HG02642 (cell line): ENCODE results near the gene MPHOSPH9.

Experiments
- ATAC-seq: cut with Tn5 transposase; IDR thresholded peaks from one replicate; pipeline ENCODE4 v1.9.1; 2021; ENCODE audit warnings: mild to moderate bottlenecking; ENCODE audit not compliant: unreplicated experiment, poor library complexity

Gene MPHOSPH9

DNA sequence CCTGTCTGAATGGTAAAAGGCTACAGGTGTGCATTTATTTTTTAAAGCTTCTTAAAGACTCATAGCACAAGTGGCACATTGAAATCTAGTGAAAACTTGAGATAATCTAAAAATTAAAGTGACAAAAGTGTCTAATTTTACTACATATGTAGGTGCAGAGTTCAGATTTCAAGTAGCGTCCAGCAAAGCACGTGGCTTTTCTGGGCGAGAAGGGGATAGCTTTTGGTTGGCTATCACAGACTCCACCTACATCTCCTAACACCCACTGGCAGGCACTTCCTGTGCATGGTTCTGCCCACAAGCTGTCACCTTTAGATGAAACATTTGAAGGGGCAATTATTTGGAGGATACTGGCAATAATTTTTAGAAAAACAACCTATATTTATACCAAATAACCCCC, 80.1 kb downstream of the MPHOSPH9 start:
- ATAC-seq: no peak

DNA sequence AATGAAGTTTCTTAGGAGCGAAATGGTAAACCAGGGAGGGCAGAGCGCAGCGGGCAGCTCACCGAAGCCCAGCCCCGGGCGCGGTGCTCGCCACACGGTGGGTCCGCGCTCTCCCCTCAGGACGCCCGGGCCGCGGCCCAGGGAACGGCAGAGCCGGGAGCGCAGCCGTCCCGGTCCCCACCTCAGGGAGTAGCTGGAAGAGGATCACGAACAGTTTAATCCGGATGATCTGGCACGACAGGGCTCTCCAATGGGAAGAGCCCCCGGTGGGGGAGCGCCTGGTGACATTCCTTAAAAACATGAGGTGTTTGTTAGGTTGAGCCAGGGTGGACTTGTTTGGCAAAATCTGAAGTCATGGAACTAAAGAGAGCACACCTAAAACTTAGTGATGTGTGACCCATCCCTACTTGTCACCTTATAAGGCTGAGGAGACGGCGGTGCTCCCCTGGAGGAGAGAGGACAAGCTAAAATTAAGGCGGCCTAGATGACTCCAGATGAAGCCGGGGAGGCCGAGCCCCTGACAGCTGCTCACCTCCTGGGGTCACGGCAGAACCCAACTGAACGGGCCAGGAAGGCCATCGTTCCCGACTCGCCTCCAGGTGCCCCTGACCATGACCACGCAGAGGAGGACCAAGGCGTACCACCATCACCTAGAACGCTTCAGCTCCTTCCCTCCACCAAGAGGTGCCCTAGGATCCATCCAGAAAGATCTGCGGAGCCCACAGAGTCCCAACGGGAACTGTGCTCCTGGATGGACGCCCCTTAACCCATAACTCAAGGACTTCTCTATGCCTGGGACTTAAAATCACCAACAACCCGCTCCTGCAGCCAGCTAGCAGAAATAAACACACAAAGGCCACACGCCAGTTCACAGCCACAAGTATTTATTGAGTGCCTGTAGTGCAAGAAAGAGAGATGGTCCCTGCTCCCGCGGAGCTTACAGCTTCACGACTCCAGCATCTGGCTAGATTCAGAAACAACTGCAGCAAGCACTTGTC, 81.2 kb downstream of the MPHOSPH9 start:
- ATAC-seq: peak; percentile 6

DNA sequence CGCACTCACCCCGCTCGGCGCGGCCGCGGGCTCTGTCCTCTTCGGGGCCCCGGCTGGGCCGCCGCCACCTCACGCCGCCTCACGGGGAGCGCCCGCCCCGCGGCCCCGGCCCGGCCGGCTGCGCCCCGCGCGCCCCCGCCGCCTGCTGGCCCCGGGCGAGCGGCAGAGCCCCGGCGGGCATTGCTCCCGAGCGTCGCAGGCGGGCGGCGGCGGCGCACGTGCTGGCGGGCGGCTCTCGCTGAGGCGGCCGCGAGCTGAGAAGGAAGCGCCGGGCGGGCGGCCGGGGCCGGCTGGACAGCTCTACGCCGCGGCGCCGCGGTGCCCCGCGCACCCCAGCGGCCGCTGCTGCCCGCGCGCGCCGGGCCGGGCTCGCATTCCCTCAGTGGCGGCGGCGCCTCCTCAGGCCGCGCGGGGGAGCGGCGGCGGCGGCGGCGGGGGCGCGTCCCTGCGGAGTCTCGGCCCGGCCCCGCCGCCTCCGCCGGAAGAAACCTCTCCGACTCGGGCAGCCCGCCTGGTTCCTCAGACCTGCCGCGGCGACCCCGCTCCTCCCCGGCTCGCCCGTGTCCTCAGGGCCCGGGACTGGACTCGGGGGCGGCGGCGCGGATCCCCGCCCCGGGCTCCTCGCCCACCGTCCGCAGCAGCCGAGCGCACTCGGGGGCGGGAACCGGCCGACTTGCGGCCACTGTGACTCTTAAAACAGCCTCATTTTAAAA, 82.0 kb downstream of the MPHOSPH9 start, which contains the start of gene PITPNM2:
Gene PITPNM2, minus strand, starts transcription at position 347 of the 713 bp plus-strand sequence. CDS start 116,500 bp downstream, outside the sequence.
- ATAC-seq: peak; percentile 73

DNA sequence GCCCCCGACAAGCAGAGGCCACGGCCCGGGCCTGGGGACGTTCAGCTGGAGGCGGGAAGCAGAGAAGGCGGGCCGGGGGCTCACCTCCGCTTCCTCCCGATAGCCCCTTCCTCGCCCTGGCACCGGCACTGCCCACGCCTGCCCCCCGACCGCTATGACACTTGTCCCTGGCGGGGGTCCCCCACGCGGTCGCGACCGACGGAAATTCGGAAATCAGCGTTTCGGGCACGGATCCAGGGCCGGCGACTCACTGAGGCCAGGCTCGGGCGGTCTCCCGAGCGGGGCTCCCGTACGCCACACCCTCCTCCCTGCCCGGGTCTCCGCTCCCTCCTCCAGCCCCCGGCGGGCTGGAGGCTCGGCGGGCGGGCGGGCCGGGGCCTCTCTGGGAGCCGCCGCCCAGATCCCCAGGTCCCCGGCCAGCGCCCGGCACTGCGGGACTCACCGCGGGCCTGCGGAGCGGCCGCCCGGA, 82.6 kb downstream of the MPHOSPH9 start:
- peak; percentile 20 for ATAC-seq

DNA sequence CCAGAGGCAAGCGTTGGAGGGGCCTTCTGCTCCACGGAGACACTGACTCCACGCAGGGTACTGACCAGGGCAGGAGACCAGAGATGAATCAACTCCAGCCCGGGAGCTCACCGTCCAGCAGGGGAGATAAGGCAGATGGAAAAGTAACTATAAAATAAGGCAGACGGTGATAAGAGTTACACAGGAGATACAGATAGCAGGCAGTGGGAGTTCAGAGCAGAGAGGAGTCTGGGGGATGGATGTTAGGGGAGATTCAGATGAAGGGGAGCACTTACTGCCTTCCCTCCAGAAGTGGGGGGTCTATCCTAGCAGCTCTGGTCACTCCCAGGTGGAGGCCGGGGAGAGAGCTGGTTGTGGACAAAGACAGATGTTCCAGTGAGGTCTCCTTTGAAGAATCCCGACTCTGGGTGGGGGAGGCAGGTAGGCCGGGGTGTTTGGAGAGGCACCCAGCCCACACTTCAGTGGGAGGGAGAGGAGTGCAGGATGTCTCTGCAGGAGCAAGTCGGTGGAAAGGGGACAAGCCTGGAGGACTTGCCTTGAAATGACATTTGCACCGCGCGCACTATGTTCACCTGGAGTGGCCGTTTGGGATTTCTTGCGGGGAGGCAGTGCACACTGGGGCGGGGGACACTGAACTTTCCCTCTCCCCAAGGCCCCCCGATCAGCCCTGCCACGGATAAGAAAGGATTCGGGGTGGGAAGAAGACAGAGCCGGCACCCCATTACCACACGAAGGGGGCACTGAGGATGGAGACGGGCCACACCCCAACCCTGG, 83.3 kb downstream of the MPHOSPH9 start:
- ATAC-seq: no peak

DNA sequence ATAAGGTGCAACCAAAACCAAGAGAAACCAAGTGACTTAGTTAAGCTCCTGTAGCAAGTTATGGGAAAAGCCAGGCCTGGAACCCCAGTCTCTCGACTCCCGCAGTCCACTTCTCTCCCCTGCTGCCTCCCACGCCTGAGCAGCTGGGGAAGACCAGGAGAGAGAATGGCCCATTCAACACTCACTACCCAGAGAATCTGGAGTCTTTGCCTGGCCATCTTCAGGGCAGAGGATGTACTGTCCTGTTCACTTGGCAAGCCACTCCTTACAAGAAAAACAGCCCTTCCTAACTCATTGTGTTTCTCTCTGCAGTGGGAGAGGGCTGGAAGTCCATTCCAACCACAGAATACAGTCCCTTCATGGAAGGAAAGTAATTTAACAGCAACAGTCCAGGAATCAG, 83.9 kb downstream of the MPHOSPH9 start:
- ATAC-seq: no peak

DNA sequence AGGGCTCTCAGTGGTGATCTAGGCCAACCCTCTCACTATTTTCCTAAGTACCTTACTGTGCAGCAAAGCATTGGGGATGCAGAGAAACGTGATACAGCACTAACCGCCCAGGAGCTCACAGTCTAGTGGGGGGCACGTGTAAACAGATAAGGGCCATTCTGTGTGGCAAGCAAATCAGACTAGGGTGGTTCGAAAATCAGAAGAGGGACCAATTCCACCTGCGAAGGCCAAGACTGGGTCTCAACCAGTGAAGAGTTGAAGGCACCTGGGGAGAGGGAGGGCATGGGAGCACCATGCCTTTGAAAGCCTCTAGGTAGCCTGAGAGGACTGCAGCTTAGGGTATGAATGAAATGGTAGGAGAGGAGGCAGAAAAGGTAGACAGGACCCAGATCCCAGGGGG, 84.3 kb downstream of the MPHOSPH9 start:
- ATAC-seq: no peak

DNA sequence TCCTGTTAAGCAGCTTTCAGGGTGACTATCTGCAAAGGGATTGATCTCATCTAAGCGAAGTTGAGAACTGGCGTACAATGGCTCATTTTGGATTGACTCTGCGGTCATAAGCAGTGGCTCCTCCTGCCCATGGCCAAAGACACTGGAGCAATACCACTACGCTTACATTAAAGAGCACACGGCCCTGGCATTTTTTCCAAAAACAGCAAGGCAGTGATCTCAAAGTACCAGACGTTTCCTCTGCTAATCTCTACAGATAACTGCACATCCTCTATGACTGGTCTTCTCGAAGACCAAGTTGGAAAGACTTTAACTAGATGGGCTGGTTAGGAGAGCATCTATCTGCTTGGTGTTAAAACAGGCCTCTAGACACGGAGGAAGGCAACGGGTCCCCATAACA, 84.7 kb downstream of the MPHOSPH9 start:
- ATAC-seq: no peak

DNA sequence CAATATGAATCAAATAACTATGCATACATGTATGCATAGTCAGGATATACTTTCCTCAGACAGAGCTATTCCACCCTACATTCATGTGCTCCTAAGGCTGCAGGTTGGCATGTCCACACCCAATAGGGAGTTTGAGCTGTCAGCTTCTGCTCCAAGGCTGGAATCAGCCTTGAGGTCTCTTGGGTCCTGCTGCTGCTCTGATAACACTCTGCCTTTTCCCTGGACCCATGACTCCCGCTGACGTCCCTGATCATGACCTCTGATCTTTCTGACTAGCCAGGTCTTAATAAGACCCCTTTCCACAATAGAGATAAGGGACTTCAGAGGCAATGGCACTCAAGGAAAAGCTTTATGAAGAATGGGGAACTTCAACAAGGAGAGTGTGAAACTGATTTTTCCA, 87.7 kb downstream of the MPHOSPH9 start:
- ATAC-seq: no peak

DNA sequence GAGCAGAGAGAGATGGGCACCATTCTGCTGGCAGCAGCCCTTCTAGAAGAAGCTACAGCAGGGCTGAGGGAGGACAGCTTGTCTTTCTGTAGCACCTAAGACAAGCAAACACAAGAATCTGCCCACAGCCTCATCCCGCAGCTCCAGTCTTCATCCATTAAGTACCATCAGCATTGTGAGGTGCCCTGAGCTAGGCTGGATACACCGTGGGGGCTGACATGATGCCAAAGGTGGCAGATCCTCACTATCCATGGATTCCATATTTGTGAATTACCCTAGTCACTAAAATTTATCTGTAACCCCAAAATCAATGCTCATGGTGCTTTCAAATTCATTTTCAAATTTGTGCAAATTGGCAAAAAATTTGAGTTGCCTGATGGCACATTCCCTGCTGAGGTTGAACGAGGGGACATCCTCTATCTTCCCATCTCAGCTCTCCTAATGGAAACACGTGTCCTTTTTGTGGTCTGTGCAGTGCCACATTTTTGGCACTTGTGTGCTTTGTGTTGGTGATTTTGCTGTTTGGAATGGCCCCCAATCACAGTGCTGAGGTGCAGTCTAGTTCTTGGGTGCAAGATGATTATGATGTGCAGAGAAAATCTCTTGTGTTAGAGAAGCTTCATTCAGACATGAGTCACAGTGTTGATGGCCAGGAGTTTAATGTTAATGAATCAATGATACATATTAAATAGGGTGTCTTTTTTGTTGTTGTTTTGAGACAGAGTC, 89.0 kb downstream of the MPHOSPH9 start:
- ATAC-seq: no peak

DNA sequence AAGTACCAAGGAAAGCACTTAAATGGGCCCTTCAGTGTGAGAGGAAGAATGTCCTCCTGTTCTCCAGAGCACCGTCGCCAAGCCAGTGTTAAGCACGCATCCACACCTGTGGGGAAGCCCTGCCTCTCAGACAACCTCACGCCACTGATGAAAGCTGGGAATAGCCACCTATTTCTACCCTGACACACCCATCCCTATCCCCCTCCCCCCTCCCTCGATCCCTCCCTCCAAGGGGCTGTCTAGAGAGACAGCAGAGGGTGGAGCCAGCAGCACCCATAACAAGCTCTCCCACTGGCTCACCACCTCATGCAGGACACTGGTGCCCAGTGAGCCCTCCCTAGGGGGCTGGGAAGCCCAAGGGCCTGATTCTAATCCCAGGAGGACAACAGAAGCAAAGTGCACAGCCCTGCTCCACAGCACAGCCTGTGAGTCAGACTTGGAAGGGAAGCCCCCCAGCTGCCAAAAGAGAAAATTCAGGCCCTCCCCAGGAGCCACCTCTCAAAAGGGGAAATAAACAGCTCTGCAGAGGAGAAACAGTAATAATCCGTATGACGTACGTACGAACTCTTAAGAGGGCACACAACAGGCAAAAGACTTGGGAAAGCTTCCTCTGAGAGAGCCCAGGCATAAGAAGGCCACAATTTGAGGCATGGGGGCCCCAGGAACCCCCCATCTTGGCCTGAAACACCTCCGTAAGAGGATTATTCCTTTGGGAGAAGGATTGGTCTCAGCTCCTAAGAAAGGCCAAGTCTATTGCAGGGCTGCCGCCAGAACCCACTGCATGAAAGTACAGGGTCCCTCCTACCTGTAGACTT, 89.8 kb downstream of the MPHOSPH9 start:
- ATAC-seq: no peak

DNA sequence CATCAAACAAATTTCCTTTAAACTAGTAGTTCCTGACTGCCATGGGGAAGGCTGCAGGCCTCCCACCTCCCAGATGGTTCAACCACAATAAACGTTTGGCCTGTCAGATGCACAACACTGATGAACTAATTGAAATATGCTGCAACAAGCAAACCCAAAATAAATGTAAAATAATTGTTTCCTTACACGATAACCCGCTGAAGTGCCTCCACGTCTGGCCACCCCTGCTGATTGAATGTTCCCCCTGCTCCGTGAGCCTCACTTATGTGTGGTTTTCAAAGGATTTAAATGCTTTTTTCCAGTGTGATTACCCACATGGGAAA, 90.5 kb downstream of the MPHOSPH9 start:
- no peak for ATAC-seq

DNA sequence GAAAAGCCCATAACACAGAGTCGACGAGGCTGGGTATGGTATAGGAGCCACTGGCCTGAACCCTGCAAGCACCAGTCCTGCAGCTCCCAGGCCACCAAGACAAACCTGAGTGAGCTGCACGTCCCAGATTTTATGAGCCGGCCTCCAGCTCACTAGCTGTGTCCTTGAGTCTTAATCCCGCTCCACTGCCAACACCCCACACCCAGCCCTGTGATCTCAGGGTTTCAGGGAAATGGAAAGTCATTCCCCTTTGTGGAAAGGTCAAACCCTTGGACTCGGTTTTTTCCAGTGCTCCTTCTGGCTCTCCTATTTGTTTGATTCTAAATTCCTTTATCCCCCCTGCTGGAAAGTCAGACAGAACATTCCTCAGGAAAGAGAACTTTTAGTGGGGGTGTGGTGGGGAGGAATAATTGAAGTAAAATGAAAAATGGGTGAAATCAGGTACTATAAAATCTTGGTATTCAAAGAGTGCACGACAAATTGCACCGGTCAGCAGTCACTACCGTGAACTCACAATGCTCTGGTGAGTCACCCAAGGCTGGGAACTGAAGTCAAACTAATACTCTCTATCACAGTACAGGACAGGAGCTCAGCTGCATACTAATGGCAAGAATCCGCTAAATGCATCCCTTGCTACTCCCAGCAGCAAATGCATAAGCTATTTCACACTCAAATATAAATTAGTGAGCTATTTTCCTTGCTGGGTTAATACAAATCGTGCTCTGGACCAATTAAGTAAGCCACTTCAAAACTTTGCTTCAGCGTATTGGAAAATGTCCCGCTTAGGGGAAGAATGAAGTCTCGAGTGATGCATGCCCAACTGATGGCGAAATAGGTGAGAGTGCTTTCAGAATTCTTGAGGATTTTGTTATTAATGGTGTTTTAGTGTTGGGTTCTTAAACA, 91.1 kb downstream of the MPHOSPH9 start:
- ATAC-seq: no peak

DNA sequence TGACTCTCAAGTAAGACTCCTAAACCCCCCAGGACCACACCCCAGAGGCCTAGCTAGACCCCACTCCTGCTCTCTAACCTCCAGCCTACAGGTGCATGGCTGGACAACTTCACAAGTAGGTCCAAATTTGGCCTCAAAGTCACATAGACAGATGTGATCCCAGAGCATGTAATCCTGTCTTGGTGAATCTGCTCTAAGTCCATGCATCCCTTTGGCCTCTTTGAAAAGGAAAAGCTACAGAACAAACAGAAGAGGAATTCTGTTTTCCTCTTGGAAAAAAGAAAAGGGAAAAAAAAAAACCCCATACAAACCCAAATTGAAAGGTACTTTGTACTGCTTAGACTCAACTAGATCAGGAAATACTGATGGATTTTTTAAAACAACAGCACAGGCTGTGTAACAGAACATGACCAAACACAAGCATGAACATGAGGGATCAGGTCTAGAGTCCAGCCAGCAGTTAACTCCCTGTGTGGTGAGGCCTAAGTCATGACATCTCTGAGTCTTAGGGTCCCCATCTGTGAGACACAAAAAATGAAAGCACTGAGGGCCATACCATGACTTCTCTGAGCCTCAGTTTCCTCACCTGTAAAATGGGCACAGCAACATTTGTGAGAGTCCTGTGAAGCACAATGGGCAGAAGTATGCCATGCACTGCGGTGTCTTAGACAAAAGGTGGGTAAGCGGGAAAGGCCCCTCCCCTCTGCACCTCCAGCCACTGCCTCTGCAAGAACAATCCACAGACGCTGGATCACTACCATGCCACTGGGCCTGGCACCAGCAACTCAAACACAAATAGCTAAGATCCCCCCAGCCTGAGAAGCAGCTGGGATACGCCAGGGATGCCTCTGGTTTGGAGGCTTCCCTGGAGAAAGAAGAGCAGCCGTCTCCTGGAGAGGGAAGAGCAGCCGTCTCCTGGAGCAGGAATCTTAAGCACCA, 92.0 kb downstream of the MPHOSPH9 start:
- ATAC-seq: no peak

DNA sequence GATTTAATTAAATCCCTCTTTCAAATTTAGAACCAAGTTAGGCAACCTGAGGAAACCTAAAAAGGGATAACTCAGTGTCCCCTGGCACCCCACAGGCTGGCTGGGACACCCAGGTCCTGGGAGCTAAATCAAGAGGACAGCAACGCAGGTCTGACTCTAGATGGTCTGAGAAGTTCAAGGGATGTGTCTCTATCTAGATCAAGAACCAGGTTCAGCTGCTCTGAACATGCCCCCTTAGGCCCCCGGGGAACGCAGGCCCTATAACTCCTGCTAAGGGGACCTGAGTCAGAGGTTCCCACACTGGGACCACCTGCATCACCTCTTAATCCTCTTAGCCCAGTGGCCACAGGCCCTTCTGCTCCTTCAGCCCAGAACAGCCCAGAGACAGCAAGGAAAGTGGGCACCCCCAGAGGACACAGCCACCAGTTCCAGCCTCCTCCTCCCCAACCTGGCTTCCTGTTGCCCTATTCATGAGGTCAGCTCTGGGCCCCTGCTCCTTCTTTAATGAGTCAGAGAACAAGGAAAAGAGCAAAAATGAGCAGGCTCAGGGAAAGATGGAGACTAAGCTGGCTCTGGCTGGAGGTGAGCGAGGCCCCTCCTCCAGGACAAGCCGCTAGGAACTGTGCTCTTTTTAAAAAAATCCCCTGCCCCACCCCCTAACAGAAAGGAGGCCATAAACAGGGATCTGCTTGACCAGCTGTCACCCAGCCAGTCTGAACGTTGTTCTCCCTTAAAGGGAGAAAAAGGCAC, 92.8 kb downstream of the MPHOSPH9 start:
- ATAC-seq: no peak

DNA sequence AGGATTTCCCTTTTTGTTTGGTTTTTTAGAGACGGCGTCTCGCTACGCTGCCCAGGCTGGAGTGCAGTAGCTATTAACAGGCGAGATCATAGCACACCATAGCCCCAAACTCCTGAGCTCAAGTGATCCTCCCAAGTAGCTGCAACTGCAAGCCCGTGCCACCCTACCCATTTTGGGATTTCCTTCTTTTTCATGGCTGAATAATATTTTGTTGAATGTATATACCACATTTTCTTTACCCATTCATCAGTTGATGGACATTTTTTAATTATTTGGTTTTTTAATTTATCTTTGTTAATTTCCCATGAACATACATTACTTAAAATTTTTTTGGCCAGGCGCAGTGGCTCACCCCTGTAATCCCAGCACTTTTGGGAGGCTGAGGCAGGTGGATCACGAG, 97.3 kb downstream of the MPHOSPH9 start:
- no peak for ATAC-seq
